H1 (cell line): ENCODE data around the gene SSTR5. TPM values are rescaled to one million over a fixed set of nuclear protein-coding genes. Genes with fewer than 3 reads are reported as not detected.
A peak's percentile ranks its signal among the peaks of the same experiment; 100 is the strongest.

Experiments
- CTCF ChIA-PET: fragments of 300-600 bp; sonication (Branson Sonifier 250); formaldehyde crosslinking; loops from one replicate; lab custom pipeline; 2021; ENCODE audit not compliant: partially characterized antibody; lab: Charles Lee
- POLR2A ChIA-PET: fragments of 300-600 bp; sonication (Branson Sonifier 250); formaldehyde crosslinking; loops from one replicate; lab custom pipeline; 2021; ENCODE audit warnings: inconsistent platforms; ENCODE audit not compliant: partially characterized antibody; lab: Charles Lee
- DNase-seq, 2 experiments: peaks; one replicate each; pipeline versions ENCODE4 v3.0.0 to v3.0.0-alpha.2; 2010 to 2022; ENCODE audit warnings: low spot score in 2 of 2, low read depth in 1 of 2, mixed read lengths in 1 of 2
- FAIRE-seq: peaks from 2 replicates; lab custom pipeline; 2011; peaks lifted over from hg19 to GRCh38; lab: Jason Lieb, UNC
- H2AFZ ChIP-seq: 2 replicates; pipeline ENCODE4 v1.8.1; 2012; ENCODE audit warnings: low read length, inconsistent platforms
- H2AK5ac ChIP-seq: 2 replicates; pipeline ENCODE4 v1.6.1; 2013; ENCODE audit warnings: low read depth, low read length
- H2BK120ac ChIP-seq: replicated peaks from 2 replicates; pipeline ENCODE3; 2013; ENCODE audit warnings: low read depth, low read length, inconsistent platforms
- H2BK12ac ChIP-seq: 2 replicates; pipeline ENCODE4 v1.6.1; 2013; ENCODE audit warnings: low read depth, low read length
- H2BK15ac ChIP-seq: 2 replicates; pipeline ENCODE4 v1.6.1; 2013; ENCODE audit warnings: low read length
- H2BK20ac ChIP-seq: 2 replicates; pipeline ENCODE4 v1.6.1; 2013; ENCODE audit warnings: low read length
- H2BK5ac ChIP-seq: 2 replicates; pipeline ENCODE4 v1.6.1; 2013; ENCODE audit warnings: low read depth, low read length
- H3K14ac ChIP-seq: 2 replicates; pipeline ENCODE4 v1.6.1; 2013; ENCODE audit warnings: inconsistent platforms; ENCODE audit not compliant: insufficient read length
- H3K18ac ChIP-seq: 2 replicates; pipeline ENCODE4 v1.6.1; 2013; ENCODE audit warnings: low read length; ENCODE audit errors: extremely low read depth
- H3K23ac ChIP-seq: 2 replicates; pipeline ENCODE4 v1.6.1; 2013; ENCODE audit warnings: inconsistent platforms; ENCODE audit not compliant: insufficient read length
- H3K23me2 ChIP-seq: 2 replicates; pipeline ENCODE4 v1.6.1; 2013; ENCODE audit warnings: low read depth, low read length
- H3K27ac ChIP-seq: 2 replicates; pipeline ENCODE4 v1.6.1; 2011; ENCODE audit warnings: low read depth, low read length, inconsistent platforms
- H3K27me3 ChIP-seq, 4 experiments: replicated peaks in 1 of 4; 1 replicate in 1 of 4; 2 replicates in 3 of 4; pipeline versions ENCODE4 v1.6.1 to v1.8.1; 2011 to 2013; ENCODE audit warnings: low read length in 3 of 4, mild to moderate bottlenecking in 3 of 4, inconsistent platforms in 2 of 4, mixed read lengths in 2 of 4, moderate library complexity in 1 of 4; ENCODE audit not compliant: control insufficient read depth in 3 of 4, insufficient read depth in 3 of 4; ENCODE audit errors: extremely low read depth in 1 of 4
- H3K36me3 ChIP-seq, 4 experiments: 2 replicates each; pipeline versions ENCODE4 v1.6.1 to v1.8.1; 2011 to 2013; ENCODE audit warnings: mild to moderate bottlenecking in 4 of 4, low read length in 3 of 4, moderate library complexity in 2 of 4, control low read depth in 1 of 4, inconsistent platforms in 1 of 4; ENCODE audit not compliant: insufficient read depth in 4 of 4, control insufficient read depth in 2 of 4
- H3K4ac ChIP-seq: replicated peaks from 2 replicates; pipeline ENCODE3; 2013; ENCODE audit warnings: low read length, low read depth, mixed read lengths, inconsistent platforms; ENCODE audit not compliant: insufficient read length
- H3K4me1 ChIP-seq, 4 experiments: replicated peaks in 1 of 4; 1 replicate in 1 of 4; 2 replicates in 3 of 4; pipeline versions ENCODE4 v1.6.1 to v1.8.1; 2011 to 2013; ENCODE audit warnings: low read length in 3 of 4, inconsistent platforms in 2 of 4, mixed read lengths in 1 of 4; ENCODE audit not compliant: insufficient read depth in 4 of 4, control insufficient read depth in 3 of 4
- H3K4me2 ChIP-seq, 2 experiments: 2 replicates each; pipeline versions ENCODE4 v1.6.1 to v1.8.1; 2011 to 2013; ENCODE audit warnings: low read depth in 2 of 2, low read length in 2 of 2, control low read depth in 1 of 2, inconsistent platforms in 1 of 2, mild to moderate bottlenecking in 1 of 2; ENCODE audit not compliant: insufficient read depth in 1 of 2
- H3K4me3 ChIP-seq, 4 experiments: fragments of 200-600, 300-600 bp in 1 of 4; sonication (generic), shearing (Covaris generic), sonication (Bioruptor Twin) in 1 of 4; 2 replicates each; pipeline versions ENCODE4 v1.5.1 to v1.8.1; 2011 to 2016; ENCODE audit warnings: low read length in 4 of 4, low read depth in 3 of 4, control low read depth in 2 of 4, inconsistent platforms in 2 of 4, mild to moderate bottlenecking in 2 of 4, mixed read lengths in 1 of 4, moderate library complexity in 1 of 4; ENCODE audit not compliant: insufficient read depth in 2 of 4; ENCODE audit errors: extremely low read depth in 1 of 4
- H3K56ac ChIP-seq: replicated peaks from 2 replicates; pipeline ENCODE3; 2013; ENCODE audit warnings: low read depth, mild to moderate bottlenecking, mixed read lengths, low read length, inconsistent platforms; ENCODE audit not compliant: insufficient read length
- H3K79me1 ChIP-seq: 2 replicates; pipeline ENCODE4 v1.6.1; 2013; ENCODE audit warnings: low read depth, low read length, control low read depth
- H3K79me2 ChIP-seq, 2 experiments: 2 replicates each; pipeline versions ENCODE4 v1.6.1 to v1.8.1; 2012 to 2013; ENCODE audit warnings: low read length in 2 of 2, mild to moderate bottlenecking in 2 of 2, inconsistent platforms in 1 of 2; ENCODE audit not compliant: insufficient read depth in 2 of 2, control insufficient read depth in 1 of 2
- H3K9ac ChIP-seq, 4 experiments: replicated peaks in 1 of 4; 1 replicate in 1 of 4; 2 replicates in 3 of 4; pipeline versions ENCODE4 v1.6.1 to v1.8.1; 2011 to 2013; ENCODE audit warnings: low read depth in 3 of 4, low read length in 3 of 4, control low read depth in 2 of 4, mild to moderate bottlenecking in 2 of 4, moderate library complexity in 2 of 4, inconsistent platforms in 1 of 4; ENCODE audit errors: extremely low read depth in 1 of 4
- H3K9me3 ChIP-seq, 2 experiments: 2 replicates each; pipeline versions ENCODE4 v1.6.1 to v1.8.1; 2012 to 2013; ENCODE audit warnings: mild to moderate bottlenecking in 2 of 2, moderate library complexity in 2 of 2, control low read depth in 1 of 2, inconsistent platforms in 1 of 2, low read depth in 1 of 2, low read length in 1 of 2, mixed read lengths in 1 of 2; ENCODE audit not compliant: insufficient read depth in 2 of 2
- H4K20me1 ChIP-seq, 2 experiments: replicated peaks in 1 of 2; 2 replicates each; pipeline versions ENCODE3 to v1.8.1; 2011 to 2013; ENCODE audit warnings: inconsistent platforms in 2 of 2, low read length in 2 of 2, mild to moderate bottlenecking in 1 of 2; ENCODE audit not compliant: insufficient read depth in 2 of 2, control insufficient read depth in 1 of 2
- H4K5ac ChIP-seq: 2 replicates; pipeline ENCODE4 v1.6.1; 2013; ENCODE audit warnings: low read length, low read depth, mixed read lengths, inconsistent platforms; ENCODE audit not compliant: insufficient read length
- H4K8ac ChIP-seq: 2 replicates; pipeline ENCODE4 v1.8.0; 2013; ENCODE audit warnings: mild to moderate bottlenecking, moderate library complexity, low read length, inconsistent platforms; ENCODE audit not compliant: insufficient read depth; ENCODE audit errors: extremely low read depth
- H4K91ac ChIP-seq: replicated peaks from 2 replicates; pipeline ENCODE3; 2013; ENCODE audit warnings: low read length, mixed read lengths, inconsistent platforms; ENCODE audit not compliant: insufficient read length
- ASH2L ChIP-seq: fragments of 200-600, 300-600 bp; sonication (generic); IDR thresholded peaks from one replicate; pipeline ENCODE4 v1.7.1; 2017; ENCODE audit warnings: low read length
- CTBP2 ChIP-seq: IDR thresholded peaks from 2 replicates; pipeline ENCODE4 v1.7.0; 2011; ENCODE audit warnings: borderline replicate concordance, mild to moderate bottlenecking, moderate library complexity, mixed read lengths, low read length; ENCODE audit not compliant: insufficient read depth, insufficient read length
- EP300 ChIP-seq, 2 experiments: IDR thresholded peaks; 1 replicate in 1 of 2; 2 replicates in 1 of 2; pipeline ENCODE4 v1.6.1; 2011 to 2012; ENCODE audit warnings: low read depth in 2 of 2, low read length in 2 of 2, mild to moderate bottlenecking in 2 of 2, borderline replicate concordance in 1 of 2, inconsistent platforms in 1 of 2, moderate library complexity in 1 of 2
- GABPA ChIP-seq: IDR thresholded peaks from 2 replicates; pipeline ENCODE4 v1.6.1; 2011; ENCODE audit warnings: mild to moderate bottlenecking, low read length, moderate library complexity, borderline replicate concordance; ENCODE audit not compliant: insufficient read depth
- MAX ChIP-seq: IDR thresholded peaks from 2 replicates; pipeline ENCODE4 v1.6.1; 2012; ENCODE audit warnings: inconsistent platforms
- POLR2A ChIP-seq, 2 experiments: IDR thresholded peaks; 1 replicate in 1 of 2; 2 replicates in 1 of 2; pipeline ENCODE4 v1.6.1; 2011; ENCODE audit warnings: low read depth in 2 of 2, low read length in 2 of 2, mild to moderate bottlenecking in 2 of 2; ENCODE audit errors: control extremely low read depth in 1 of 2
- SIN3A ChIP-seq, 2 experiments: IDR thresholded peaks in 1 of 2; conservative IDR thresholded peaks in 1 of 2; 2 replicates each; pipeline ENCODE4 v1.6.1; 2011 to 2012; ENCODE audit warnings: low read length in 2 of 2, improper control_type of control experiment in 1 of 2, low read depth in 1 of 2, mild to moderate bottlenecking in 1 of 2
- SIX5 ChIP-seq: IDR thresholded peaks from 2 replicates; pipeline ENCODE4 v1.6.1; 2011; ENCODE audit warnings: mild to moderate bottlenecking, low read depth, low read length
- SP1 ChIP-seq: IDR thresholded peaks from 2 replicates; pipeline ENCODE4 v1.6.1; 2011; ENCODE audit warnings: low read depth, low read length
- TAF1 ChIP-seq: IDR thresholded peaks from 2 replicates; pipeline ENCODE4 v1.6.1; 2011; ENCODE audit warnings: mild to moderate bottlenecking, low read depth, low read length
- WGBS, 2 experiments: shearing (Covaris generic) in 1 of 2; methylation state at CpG; one replicate each; pipeline versions ENCODE4 v1.1.6 to v1.1.7; 2013 to 2015; ENCODE audit warnings: low lambda C conversion rate in 2 of 2, mixed read lengths in 2 of 2, inconsistent platforms in 1 of 2, low coverage in 1 of 2, missing lambda C conversion rate in 1 of 2; ENCODE audit not compliant: insufficient replicate concordance in 2 of 2, insufficient coverage in 1 of 2, insufficient read length in 1 of 2; ENCODE audit errors: extremely low coverage in 1 of 2, missing lambda C conversion rate in 1 of 2; 5-methylcytosine and 5-hydroxymethylcytosine counted together
- polyA plus RNA-seq, 7 experiments: library from polyadenylated mRNA; depleted of rRNA in 3 of 7; stranded (reverse) in 5 of 7; unstranded in 2 of 7; fragments of >200 nt in 5 of 7; fragments of 200-250 nt in 2 of 7; gene quantifications; 1 replicate in 5 of 7; 2 replicates in 1 of 7; 4 replicates in 1 of 7; pipeline versions ENCODE4 v1.2.1 to v1.2.3, GENCODE V29; 2011 to 2013; ENCODE audit warnings: missing spikeins in 2 of 7, mixed read lengths in 2 of 7
- total RNA-seq: library from RNA; stranded (reverse); fragmentation: NEBNext Ultra II Directional; extraction: Animal tissue kit (Norgen Biotek cat#: 25700); gene quantifications from 2 replicates; pipeline ENCODE4 v1.2.1, GENCODE V29; 2021

Gene SSTR5
- total and polyA plus RNA-seq, 2 of the 8 experiments (the other 6 are each of a cell fraction or from before 2014, with no cell fraction given) = 0.56 to 0.60 TPM

- no peak overlapping the region for H2AK5ac ChIP-seq
- H4K8ac ChIP-seq = 0 out of 2 replicates have a peak overlapping the region, but pooled peaks have one; percentile 46
- H2BK12ac ChIP-seq = no peak overlapping the region
- peaks cover 0 to 1% of the 10 kb centered on the region in 2 experiments for H4K20me1 ChIP-seq
- no peak overlapping the region for H3K4me3 ChIP-seq
- no peak overlapping the region for H3K14ac ChIP-seq
- no peak overlapping the region for H2BK120ac ChIP-seq
- no peak overlapping the region for H3K23ac ChIP-seq
- no peak for DNase-seq
- H3K9me3 ChIP-seq = no peaks in the 10 kb centered on the region
- H3K56ac ChIP-seq = no peak overlapping the region
- H3K27me3 ChIP-seq = peaks cover 0 to 5% (median 2%) of the 10 kb centered on the region in 4 experiments; a peak in 2 of 7 replicates
- H4K91ac ChIP-seq = no peak overlapping the region
- no peaks in the 10 kb centered on the region for H3K36me3 ChIP-seq
- no peak overlapping the region for H3K4me2 ChIP-seq
- H3K27ac ChIP-seq = no peak overlapping the region
- 76% methylated on average over 18 of the region's 21 CpGs; no CpG with 5 or more reads in 1 of the 2 experiments for WGBS, 2 experiments
- no peak overlapping the region for H3K4ac ChIP-seq
- no peak overlapping the region for H4K5ac ChIP-seq
- no peak overlapping the region for H2BK5ac ChIP-seq
- no peaks in the 10 kb centered on the region for H3K79me1 ChIP-seq
- CTCF ChIA-PET = interaction anchor here (0.9 to 1.4 kb wide), 6 partner anchors 23 to 82 kb away, joined by 3 to 5 read pairs (median 4); partner anchors contain the start of gene SSTR5
- H3K79me2 ChIP-seq = no peaks in the 10 kb centered on the region
- no peak overlapping the region for H2BK20ac ChIP-seq
- peaks cover 0 to 7% (median 2%) of the 10 kb centered on the region in 4 experiments; a peak in 3 of 7 replicates for H3K4me1 ChIP-seq
- H3K18ac ChIP-seq = no peak overlapping the region
- H2AFZ ChIP-seq = no peak overlapping the region
- no peak overlapping the region for H3K9ac ChIP-seq
- TF ChIP-seq CTBP2 (no peak), POLR2A (IDR thresholded peaks at IDR 0.05; ENCODE audit: control extremely low read depth in 1 of 2, low read depth in 2 of 2, low read length in 2 of 2) (no peak), ASH2L (no peak), GABPA (no peak), MAX (no peak), SIX5 (no peak), SP1 (no peak), TAF1 (no peak), SIN3A (conservative IDR thresholded peaks at IDR 0.05 in 1 of 2, IDR thresholded peaks at IDR 0.05 in 1 of 2; ENCODE audit: low read depth in 1 of 2, low read length in 2 of 2) (no peak), EP300 (IDR thresholded peaks at IDR 0.05; ENCODE audit: borderline replicate concordance in 1 of 2, low read depth in 2 of 2, low read length in 2 of 2) (no peak)
- POLR2A ChIA-PET = interaction anchor here (1.2 kb wide), 1 partner anchor 42 kb away, joined by 3 read pairs; no protein-coding TSS in a partner anchor
- H3K23me2 ChIP-seq = peaks cover 4% of the 10 kb centered on the region; the same call in 1 of the 2 replicates
- H2BK15ac ChIP-seq = peak overlapping the region; percentile 61; the same call in 1 of the 2 replicates
- FAIRE-seq = no peak
Observed at GRCh38 chr16:1100084-1100800, 27.7 kb downstream of the SSTR5 start.
